WERI-Rb-1 (cell line): ENCODE results near the gene TNIP1.

ENCODE experiments used
- DNase-seq: peaks from one replicate; pipeline ENCODE4 v3.0.0-alpha.2; 2020
- H3K27ac ChIP-seq: fragments of 250-450 bp; sonication (Bioruptor Pico); 2 replicates; pipeline ENCODE4 v1.5.1; 2020; ENCODE audit warnings: mild to moderate bottlenecking, moderate library complexity
- H3K27me3 ChIP-seq: fragments of 250-450 bp; sonication (Bioruptor Pico); 2 replicates; pipeline ENCODE4 v1.5.1; 2021; ENCODE audit warnings: mild to moderate bottlenecking, low read depth, moderate library complexity; ENCODE audit not compliant: insufficient read depth, severe bottlenecking
- H3K36me3 ChIP-seq: fragments of 250-450 bp; sonication (Bioruptor Pico); 2 replicates; pipeline ENCODE4 v1.5.1; 2020; ENCODE audit warnings: mild to moderate bottlenecking, moderate library complexity
- H3K4me3 ChIP-seq: 2 replicates; pipeline ENCODE4 v1.5.1; 2011; ENCODE audit warnings: low read depth, mild to moderate bottlenecking, control low read depth, low read length
- H3K9me3 ChIP-seq: fragments of 250-450 bp; sonication (Bioruptor Pico); 2 replicates; pipeline ENCODE4 v1.5.1; 2021; ENCODE audit warnings: mild to moderate bottlenecking, moderate library complexity; ENCODE audit not compliant: severe bottlenecking
- CTCF ChIP-seq: IDR thresholded peaks from 2 replicates; pipeline ENCODE4 v1.5.1; 2011; ENCODE audit warnings: low read depth, mild to moderate bottlenecking, control low read depth, inconsistent platforms, low read length

TNIP1 gene

GRCh38 chr5:151007430-151008209 lies 73.2 kb downstream of the TNIP1 start:
- no peak overlapping the region for H3K4me3 ChIP-seq
- no peak for TF ChIP-seq CTCF
- no peaks in the 10 kb centered on the region for H3K27me3 ChIP-seq
- H3K27ac ChIP-seq = no peak overlapping the region
- no peaks in the 10 kb centered on the region for H3K36me3 ChIP-seq
- DNase-seq = no peak
- H3K9me3 ChIP-seq = no peaks in the 10 kb centered on the region

- H3K27me3 ChIP-seq = no peaks in the 10 kb centered on the region
- TF ChIP-seq CTCF = no peak
Observed at GRCh38 chr5:151006704-151007334, 74.0 kb downstream of the TNIP1 start.

GRCh38 chr5:151005950-151006576 lies 74.8 kb downstream of the TNIP1 start:
- DNase-seq = no peak
- H3K36me3 ChIP-seq = no peaks in the 10 kb centered on the region
- no peaks in the 10 kb centered on the region for H3K27me3 ChIP-seq
- H3K9me3 ChIP-seq = no peaks in the 10 kb centered on the region
- H3K27ac ChIP-seq = no peak overlapping the region
- TF ChIP-seq CTCF = no peak
- no peak overlapping the region for H3K4me3 ChIP-seq

More at GRCh38 chr5:151006704-151007334, 74.0 kb downstream of the TNIP1 start:
- H3K4me3 ChIP-seq = no peak overlapping the region
- H3K27ac ChIP-seq = no peak overlapping the region
- no peak for DNase-seq
- H3K9me3 ChIP-seq = no peaks in the 10 kb centered on the region
- H3K36me3 ChIP-seq = no peaks in the 10 kb centered on the region

- TF ChIP-seq CTCF = no peak
- H3K36me3 ChIP-seq = no peaks in the 10 kb centered on the region
- H3K27ac ChIP-seq = no peak overlapping the region
- H3K27me3 ChIP-seq = no peaks in the 10 kb centered on the region
- H3K9me3 ChIP-seq = no peaks in the 10 kb centered on the region
- no peak overlapping the region for H3K4me3 ChIP-seq
- DNase-seq = peak; percentile 19
Observed at GRCh38 chr5:151005187-151005949, 75.5 kb downstream of the TNIP1 start.

- no peaks in the 10 kb centered on the region for H3K36me3 ChIP-seq
- no peak for TF ChIP-seq CTCF
- no peaks in the 10 kb centered on the region for H3K27me3 ChIP-seq
- no peaks in the 10 kb centered on the region for H3K9me3 ChIP-seq
- no peak overlapping the region for H3K27ac ChIP-seq
- DNase-seq = no peak
- H3K4me3 ChIP-seq = no peak overlapping the region
Observed at GRCh38 chr5:151004499-151004898, 76.3 kb downstream of the TNIP1 start.
